Measurements from ENCODE around the gene OR10A2.

Gene OR10A2

DNA sequence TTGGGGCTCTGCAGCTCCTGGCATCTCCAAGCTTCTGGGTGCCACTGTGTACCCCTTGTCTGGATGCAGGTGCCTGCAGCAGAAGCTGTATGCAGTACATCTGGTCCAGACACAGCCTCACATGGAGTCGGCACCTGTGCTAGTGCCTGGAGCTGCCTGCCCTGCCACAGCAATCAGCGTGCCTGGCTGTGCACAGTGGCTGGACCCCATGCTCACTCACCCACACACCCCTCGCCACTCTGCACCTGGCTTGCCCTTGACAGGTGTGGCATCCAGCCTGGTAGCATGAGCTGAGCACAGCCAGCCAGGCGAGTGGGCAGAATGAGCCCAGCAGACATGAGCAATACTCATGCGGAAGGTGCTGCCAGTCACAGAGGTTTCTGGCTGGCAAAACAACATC, 43.9 kb upstream of the OR10A2 start:
- TF ChIP-seq TOX (CRISPR knock-in tag; IDR thresholded peaks at IDR 0.05; ENCODE audit: borderline replicate concordance) (no peak), RARB (CRISPR knock-in tag; IDR thresholded peaks at IDR 0.05) (no peak), PPARA (CRISPR knock-in tag; IDR thresholded peaks at IDR 0.05; ENCODE audit: borderline replicate concordance) (no peak), TCF4 (CRISPR knock-in tag; IDR thresholded peaks at IDR 0.05; ENCODE audit: borderline replicate concordance) (no peak)
- TF ChIP-seq, protein P1, sequence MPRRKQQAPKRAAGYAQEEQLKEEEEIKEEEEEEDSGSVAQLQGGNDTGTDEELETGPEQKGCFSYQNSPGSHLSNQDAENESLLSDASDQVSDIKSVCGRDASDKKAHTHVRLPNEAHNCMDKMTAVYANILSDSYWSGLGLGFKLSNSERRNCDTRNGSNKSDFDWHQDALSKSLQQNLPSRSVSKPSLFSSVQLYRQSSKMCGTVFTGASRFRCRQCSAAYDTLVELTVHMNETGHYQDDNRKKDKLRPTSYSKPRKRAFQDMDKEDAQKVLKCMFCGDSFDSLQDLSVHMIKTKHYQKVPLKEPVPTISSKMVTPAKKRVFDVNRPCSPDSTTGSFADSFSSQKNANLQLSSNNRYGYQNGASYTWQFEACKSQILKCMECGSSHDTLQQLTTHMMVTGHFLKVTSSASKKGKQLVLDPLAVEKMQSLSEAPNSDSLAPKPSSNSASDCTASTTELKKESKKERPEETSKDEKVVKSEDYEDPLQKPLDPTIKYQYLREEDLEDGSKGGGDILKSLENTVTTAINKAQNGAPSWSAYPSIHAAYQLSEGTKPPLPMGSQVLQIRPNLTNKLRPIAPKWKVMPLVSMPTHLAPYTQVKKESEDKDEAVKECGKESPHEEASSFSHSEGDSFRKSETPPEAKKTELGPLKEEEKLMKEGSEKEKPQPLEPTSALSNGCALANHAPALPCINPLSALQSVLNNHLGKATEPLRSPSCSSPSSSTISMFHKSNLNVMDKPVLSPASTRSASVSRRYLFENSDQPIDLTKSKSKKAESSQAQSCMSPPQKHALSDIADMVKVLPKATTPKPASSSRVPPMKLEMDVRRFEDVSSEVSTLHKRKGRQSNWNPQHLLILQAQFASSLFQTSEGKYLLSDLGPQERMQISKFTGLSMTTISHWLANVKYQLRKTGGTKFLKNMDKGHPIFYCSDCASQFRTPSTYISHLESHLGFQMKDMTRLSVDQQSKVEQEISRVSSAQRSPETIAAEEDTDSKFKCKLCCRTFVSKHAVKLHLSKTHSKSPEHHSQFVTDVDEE (CRISPR knock-in tag; IDR thresholded peaks at IDR 0.05) = no peak

DNA sequence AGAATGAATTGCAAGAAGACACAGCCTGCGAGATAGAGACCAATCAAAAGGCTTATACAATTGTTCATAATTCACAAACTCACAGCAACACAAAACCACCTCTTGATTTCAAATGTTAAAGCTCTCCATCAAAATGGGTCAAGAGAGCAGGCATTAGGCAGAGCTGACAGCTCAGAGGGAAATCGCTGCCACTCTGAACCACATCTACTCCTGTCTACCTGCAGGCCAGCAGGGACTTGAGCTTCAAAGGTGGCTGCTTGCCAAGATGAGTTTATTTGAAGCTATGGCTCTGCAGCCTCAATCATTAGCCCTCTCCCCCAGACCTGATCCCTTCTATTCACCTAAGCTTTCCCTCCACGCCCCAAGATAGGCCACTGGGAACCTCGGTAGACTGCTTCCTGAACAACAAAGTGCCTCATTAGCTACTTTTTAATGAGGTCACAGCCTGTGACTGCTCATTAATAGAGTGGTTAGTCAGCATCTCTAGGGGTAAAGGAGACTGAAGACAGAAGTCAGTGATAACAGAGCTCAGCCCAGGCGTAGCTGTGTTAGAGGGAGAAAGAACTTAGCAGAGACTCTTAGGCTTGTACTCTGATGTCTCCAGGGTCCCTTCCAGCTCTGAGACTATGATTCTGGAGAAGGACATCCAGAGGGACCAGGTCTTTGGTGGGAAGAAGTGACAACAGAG, 38.6 kb upstream of the OR10A2 start:
- TF ChIP-seq ZNF565 (CRISPR knock-in tag; conservative IDR thresholded peaks at IDR 0.05; ENCODE audit: low read depth) (no peak), ZNF70 (CRISPR knock-in tag; IDR thresholded peaks at IDR 0.05) (no peak), ESRRG (CRISPR knock-in tag; IDR thresholded peaks at IDR 0.05) (no peak), PPARA (CRISPR knock-in tag; IDR thresholded peaks at IDR 0.05; ENCODE audit: borderline replicate concordance) (no peak), TOX (CRISPR knock-in tag; IDR thresholded peaks at IDR 0.05; ENCODE audit: borderline replicate concordance) (no peak), BACH2 (CRISPR knock-in tag; IDR thresholded peaks at IDR 0.05; ENCODE audit: borderline replicate concordance) (no peak)
- TF ChIP-seq, protein P1 (CRISPR knock-in tag; IDR thresholded peaks at IDR 0.05) = no peak
- ATAC-seq = no peak

More for the DNA sequence above, 43.9 kb upstream of the OR10A2 start:
- ATAC-seq = no peak

DNA sequence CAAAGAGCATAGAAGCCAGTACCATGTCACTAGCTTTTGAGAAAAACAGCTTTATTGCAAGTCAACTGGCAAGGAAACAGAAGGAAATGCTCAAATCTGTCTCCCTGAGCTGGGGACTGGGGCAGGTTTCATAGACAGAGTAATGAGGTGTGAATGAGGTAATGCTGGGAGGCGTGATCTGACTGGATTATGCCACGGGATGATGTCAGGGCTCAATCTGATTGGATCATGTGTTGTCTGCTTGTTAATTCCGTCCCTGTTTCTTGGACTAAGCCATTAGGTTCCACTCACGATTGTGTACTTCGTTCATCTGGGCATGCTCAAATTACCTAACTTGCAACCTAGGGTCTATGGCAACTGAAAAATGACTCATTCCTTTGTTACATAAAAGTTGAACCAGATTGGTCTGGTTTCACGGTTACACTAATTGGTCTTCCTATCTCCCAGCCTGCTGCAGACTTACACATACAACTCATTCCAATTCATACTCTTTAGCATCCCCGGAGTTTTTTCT, 37.6 kb upstream of the OR10A2 start:
- TF ChIP-seq ARNTL (CRISPR knock-in tag; IDR thresholded peaks at IDR 0.05; ENCODE audit: borderline replicate concordance, low read depth) (no peak), GLIS3 (CRISPR knock-in tag; IDR thresholded peaks at IDR 0.05) (no peak), ESRRG (CRISPR knock-in tag; IDR thresholded peaks at IDR 0.05) (no peak), RARB (CRISPR knock-in tag; IDR thresholded peaks at IDR 0.05) (no peak), CSDC2 (CRISPR knock-in tag; IDR thresholded peaks at IDR 0.05) (no peak), SNAI2 (CRISPR knock-in tag; IDR thresholded peaks at IDR 0.05) (no peak)
- TF ChIP-seq, protein P2, sequence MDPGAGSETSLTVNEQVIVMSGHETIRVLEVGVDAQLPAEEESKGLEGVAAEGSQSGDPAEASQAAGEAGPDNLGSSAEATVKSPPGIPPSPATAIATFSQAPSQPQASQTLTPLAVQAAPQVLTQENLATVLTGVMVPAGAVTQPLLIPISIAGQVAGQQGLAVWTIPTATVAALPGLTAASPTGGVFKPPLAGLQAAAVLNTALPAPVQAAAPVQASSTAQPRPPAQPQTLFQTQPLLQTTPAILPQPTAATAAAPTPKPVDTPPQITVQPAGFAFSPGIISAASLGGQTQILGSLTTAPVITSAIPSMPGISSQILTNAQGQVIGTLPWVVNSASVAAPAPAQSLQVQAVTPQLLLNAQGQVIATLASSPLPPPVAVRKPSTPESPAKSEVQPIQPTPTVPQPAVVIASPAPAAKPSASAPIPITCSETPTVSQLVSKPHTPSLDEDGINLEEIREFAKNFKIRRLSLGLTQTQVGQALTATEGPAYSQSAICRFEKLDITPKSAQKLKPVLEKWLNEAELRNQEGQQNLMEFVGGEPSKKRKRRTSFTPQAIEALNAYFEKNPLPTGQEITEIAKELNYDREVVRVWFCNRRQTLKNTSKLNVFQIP (CRISPR knock-in tag; IDR thresholded peaks at IDR 0.05; ENCODE audit: borderline replicate concordance, low read depth) = no peak
- ATAC-seq = no peak

DNA sequence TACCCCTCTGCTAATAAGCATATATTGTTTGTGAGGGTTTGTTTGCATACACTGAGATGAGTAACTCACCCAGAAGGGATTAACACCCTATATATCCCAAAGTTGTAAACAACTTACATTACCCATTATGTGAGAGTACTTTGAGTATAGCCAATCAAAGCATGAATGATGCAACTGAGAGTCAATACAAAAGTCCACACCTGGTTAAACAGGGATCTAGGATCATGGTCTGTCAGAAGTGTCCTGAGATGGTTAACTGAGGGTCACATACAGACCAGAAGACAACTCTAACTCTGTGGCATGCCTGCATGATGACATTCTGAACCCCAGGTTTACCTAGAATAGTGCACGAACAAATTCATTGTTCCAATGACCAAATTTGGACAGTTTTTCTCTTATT, 34.8 kb upstream of the OR10A2 start:
- no peak for ATAC-seq
- TF ChIP-seq BACH2 (CRISPR knock-in tag; IDR thresholded peaks at IDR 0.05; ENCODE audit: borderline replicate concordance) (no peak), ZFP30 (CRISPR knock-in tag; IDR thresholded peaks at IDR 0.05) (no peak), TOX (CRISPR knock-in tag; IDR thresholded peaks at IDR 0.05; ENCODE audit: borderline replicate concordance) (no peak), ZNF565 (CRISPR knock-in tag; conservative IDR thresholded peaks at IDR 0.05; ENCODE audit: low read depth) (no peak), RARB (CRISPR knock-in tag; IDR thresholded peaks at IDR 0.05) (no peak), CSDC2 (CRISPR knock-in tag; IDR thresholded peaks at IDR 0.05) (no peak), ZNF70 (CRISPR knock-in tag; IDR thresholded peaks at IDR 0.05) (no peak), OSR1 (CRISPR knock-in tag; IDR thresholded peaks at IDR 0.05) (no peak), GLIS3 (CRISPR knock-in tag; IDR thresholded peaks at IDR 0.05) (no peak), ISL1 (CRISPR knock-in tag; IDR thresholded peaks at IDR 0.05) (no peak), SNAI2 (CRISPR knock-in tag; IDR thresholded peaks at IDR 0.05) (no peak)
- TF ChIP-seq, protein P2 (CRISPR knock-in tag; IDR thresholded peaks at IDR 0.05; ENCODE audit: borderline replicate concordance, low read depth) = no peak
- TF ChIP-seq, protein P3, sequence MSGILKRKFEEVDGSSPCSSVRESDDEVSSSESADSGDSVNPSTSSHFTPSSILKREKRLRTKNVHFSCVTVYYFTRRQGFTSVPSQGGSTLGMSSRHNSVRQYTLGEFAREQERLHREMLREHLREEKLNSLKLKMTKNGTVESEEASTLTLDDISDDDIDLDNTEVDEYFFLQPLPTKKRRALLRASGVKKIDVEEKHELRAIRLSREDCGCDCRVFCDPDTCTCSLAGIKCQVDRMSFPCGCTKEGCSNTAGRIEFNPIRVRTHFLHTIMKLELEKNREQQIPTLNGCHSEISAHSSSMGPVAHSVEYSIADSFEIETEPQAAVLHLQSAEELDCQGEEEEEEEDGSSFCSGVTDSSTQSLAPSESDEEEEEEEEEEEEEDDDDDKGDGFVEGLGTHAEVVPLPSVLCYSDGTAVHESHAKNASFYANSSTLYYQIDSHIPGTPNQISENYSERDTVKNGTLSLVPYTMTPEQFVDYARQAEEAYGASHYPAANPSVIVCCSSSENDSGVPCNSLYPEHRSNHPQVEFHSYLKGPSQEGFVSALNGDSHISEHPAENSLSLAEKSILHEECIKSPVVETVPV (CRISPR knock-in tag; IDR thresholded peaks at IDR 0.05) = no peak
- TF ChIP-seq, protein P4, sequence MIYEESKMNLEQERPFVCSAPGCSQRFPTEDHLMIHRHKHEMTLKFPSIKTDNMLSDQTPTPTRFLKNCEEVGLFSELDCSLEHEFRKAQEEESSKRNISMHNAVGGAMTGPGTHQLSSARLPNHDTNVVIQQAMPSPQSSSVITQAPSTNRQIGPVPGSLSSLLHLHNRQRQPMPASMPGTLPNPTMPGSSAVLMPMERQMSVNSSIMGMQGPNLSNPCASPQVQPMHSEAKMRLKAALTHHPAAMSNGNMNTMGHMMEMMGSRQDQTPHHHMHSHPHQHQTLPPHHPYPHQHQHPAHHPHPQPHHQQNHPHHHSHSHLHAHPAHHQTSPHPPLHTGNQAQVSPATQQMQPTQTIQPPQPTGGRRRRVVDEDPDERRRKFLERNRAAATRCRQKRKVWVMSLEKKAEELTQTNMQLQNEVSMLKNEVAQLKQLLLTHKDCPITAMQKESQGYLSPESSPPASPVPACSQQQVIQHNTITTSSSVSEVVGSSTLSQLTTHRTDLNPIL (CRISPR knock-in tag; IDR thresholded peaks at IDR 0.05; ENCODE audit: low read depth) = no peak
- TF ChIP-seq, protein P5, sequence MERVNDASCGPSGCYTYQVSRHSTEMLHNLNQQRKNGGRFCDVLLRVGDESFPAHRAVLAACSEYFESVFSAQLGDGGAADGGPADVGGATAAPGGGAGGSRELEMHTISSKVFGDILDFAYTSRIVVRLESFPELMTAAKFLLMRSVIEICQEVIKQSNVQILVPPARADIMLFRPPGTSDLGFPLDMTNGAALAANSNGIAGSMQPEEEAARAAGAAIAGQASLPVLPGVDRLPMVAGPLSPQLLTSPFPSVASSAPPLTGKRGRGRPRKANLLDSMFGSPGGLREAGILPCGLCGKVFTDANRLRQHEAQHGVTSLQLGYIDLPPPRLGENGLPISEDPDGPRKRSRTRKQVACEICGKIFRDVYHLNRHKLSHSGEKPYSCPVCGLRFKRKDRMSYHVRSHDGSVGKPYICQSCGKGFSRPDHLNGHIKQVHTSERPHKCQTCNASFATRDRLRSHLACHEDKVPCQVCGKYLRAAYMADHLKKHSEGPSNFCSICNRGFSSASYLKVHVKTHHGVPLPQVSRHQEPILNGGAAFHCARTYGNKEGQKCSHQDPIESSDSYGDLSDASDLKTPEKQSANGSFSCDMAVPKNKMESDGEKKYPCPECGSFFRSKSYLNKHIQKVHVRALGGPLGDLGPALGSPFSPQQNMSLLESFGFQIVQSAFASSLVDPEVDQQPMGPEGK (CRISPR knock-in tag; IDR thresholded peaks at IDR 0.05; ENCODE audit: borderline replicate concordance) = no peak
